ENCODE measurements around the gene HMGN5.

GRCh38 chrX:81240701-81241331 lies 39.1 kb upstream of the HMGN5 start:
- TF ChIP-seq, protein P1, sequence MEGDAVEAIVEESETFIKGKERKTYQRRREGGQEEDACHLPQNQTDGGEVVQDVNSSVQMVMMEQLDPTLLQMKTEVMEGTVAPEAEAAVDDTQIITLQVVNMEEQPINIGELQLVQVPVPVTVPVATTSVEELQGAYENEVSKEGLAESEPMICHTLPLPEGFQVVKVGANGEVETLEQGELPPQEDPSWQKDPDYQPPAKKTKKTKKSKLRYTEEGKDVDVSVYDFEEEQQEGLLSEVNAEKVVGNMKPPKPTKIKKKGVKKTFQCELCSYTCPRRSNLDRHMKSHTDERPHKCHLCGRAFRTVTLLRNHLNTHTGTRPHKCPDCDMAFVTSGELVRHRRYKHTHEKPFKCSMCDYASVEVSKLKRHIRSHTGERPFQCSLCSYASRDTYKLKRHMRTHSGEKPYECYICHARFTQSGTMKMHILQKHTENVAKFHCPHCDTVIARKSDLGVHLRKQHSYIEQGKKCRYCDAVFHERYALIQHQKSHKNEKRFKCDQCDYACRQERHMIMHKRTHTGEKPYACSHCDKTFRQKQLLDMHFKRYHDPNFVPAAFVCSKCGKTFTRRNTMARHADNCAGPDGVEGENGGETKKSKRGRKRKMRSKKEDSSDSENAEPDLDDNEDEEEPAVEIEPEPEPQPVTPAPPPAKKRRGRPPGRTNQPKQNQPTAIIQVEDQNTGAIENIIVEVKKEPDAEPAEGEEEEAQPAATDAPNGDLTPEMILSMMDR (IDR thresholded peaks at IDR 0.05): no peak
- TF ChIP-seq POLR2A (IDR thresholded peaks at IDR 0.05): no peak
